HG03060 (cell line): Measurements from ENCODE around the gene TTC28.

Experiments
- ATAC-seq: cut with Tn5 transposase; IDR thresholded peaks from one replicate; pipeline ENCODE4 v1.9.1; 2021; ENCODE audit warnings: low read depth, moderate number of reproducible peaks; ENCODE audit not compliant: unreplicated experiment

Gene TTC28

GRCh38 chr22:27988704-27989103, 690.9 kb downstream of the TTC28 start:
- ATAC-seq: no peak

DNA sequence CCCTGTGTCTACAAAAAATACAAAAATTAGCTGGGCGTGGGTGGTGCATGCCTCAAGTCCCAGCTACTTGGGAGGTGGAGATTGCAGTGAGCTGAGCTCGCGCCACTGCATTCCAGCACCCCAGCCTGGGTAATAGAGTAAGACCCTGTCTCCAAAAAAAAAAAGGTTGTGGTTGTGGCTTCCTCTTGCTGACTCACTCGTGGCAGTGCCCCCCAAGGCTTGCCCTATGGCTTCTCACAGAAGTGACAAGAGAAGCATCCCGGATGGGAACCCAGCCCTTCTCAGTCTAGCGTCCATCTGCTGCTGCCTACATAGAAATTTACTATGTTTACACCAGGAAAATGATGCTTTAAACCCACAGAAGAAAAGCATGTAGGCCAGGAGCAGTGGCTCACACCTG, 692.1 kb downstream of the TTC28 start:
- no peak for ATAC-seq

DNA sequence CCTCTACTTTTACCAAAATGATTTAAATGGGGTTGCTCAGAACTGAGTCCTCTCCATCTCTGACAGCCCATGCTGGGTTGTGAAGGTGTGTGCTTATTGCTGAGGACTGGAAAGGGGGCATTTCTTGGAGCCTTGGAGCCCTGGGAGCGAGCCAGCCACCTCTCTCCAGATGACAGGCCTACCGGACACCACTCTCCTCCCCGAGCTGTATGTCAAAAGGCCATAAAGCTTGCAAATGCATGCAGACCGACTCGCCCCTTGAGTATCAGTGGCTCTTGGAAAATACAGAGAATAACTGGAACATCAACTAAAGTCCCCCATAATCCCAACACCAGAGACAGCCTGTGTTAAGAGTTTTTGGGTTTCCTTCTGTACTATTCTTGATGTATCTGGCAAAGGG, 692.7 kb downstream of the TTC28 start:
- no peak for ATAC-seq

GRCh38 chr22:27986459-27986858, 693.2 kb downstream of the TTC28 start:
- ATAC-seq: no peak

- no peak for ATAC-seq
These were observed 694.0 kb downstream of the TTC28 start for GRCh38 chr22:27985323-27986275.

- ATAC-seq: no peak
These were observed 694.9 kb downstream of the TTC28 start for GRCh38 chr22:27984723-27985122.

- no peak for ATAC-seq
These were observed 695.5 kb downstream of the TTC28 start for GRCh38 chr22:27984001-27984695.

GRCh38 chr22:27983361-27983791, 696.3 kb downstream of the TTC28 start:
- ATAC-seq: no peak

DNA sequence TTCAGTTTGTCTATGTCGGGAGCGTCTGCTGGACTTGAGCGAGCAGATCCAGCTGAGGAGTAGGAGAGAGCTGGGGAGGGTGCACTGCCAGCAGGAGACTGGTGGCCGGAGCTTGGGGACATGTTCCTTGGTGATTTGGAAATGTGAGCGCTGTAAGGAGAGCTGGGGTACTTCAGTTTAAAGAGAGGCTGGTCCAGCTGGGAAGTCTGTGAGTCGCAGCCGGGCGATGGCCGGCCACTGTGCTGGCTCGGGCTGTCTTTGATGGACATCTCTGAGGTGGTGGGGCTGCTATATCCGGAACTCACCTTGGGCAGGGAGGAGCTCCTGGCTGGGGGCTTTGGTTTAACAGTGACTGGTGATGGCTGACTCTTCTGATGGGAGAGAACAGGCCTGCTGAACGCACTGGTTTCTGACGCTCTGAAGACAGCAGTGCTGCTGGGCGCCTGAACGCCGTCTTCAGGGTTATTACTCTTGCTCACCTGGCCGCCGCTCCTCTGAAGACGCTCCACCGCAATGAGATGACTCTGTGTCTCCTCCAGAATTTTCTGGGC, 696.9 kb downstream of the TTC28 start:
- no peak for ATAC-seq

GRCh38 chr22:27982106-27982505, 697.5 kb downstream of the TTC28 start:
- no peak for ATAC-seq

DNA sequence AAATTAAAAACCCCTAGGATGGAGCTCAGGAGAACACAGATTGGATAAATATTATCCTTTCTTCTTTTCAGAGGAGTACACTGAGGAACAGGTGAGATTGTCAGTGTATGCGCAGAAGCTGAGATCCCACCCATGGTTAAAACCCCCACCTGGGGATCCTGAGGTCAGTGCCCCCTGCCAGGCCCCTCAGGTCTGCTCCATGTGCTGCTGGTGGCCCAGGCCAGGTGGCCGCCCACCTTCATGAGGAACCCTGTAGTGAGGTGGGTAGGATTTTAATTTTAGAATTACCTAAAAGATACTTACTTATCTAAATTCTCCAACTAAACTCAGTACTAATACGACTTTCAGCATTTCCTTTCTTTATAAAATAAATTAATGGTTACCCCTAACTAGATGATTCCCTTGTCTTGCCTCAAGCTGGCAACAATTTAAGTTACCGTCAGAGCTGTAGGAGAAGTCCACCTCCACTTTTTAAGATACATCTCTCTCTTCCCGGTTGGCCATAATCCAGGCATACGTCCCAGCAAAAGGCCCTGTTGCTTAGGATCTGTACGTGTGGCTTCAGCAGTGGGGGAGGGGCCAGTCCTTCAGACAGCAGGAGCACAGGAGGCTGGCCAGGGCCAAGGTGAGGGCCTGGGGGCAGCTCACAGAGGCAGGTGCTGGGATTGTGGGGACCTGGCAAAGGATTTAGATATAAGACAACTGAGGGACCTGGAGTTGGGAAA, 699.1 kb downstream of the TTC28 start:
- ATAC-seq: no peak

DNA sequence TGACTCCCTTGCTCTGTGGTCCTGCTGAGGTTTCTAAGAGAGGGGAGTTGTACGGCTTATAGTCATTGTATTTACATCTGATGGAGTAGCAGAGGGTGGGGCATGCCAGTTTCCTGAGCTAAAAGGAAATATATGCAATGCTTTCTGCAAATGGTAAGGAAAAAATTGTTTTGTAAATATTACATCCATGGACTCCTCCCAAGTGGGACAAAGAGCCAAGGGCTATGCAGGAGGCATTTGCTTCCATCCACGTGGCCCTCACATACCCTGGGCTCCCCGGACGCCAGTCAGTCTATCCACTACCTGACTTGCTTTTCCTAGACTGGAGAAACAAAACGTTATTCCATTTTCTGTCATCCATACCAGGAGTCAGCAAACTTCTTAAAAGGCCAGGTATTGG, 700.8 kb downstream of the TTC28 start:
- no peak for ATAC-seq

DNA sequence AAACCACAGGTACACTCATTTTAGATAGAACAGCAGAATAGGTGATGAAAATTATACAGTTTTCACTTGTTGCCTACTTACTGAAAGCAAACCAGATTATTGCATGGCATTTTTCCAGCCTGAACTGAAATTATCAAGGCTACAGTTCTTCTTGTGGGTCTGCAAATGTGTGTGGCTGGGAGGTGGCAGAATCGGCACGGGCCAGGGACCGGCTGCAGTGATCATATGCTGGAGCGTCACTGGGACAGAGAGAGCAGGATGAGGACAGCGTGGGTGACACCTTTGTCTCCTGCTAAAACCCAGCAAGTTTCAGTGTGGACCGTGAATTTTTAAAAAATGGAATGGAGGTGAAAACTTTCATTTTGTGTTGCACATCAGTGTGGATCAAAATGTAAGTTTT, 701.3 kb downstream of the TTC28 start:
- ATAC-seq: no peak

DNA sequence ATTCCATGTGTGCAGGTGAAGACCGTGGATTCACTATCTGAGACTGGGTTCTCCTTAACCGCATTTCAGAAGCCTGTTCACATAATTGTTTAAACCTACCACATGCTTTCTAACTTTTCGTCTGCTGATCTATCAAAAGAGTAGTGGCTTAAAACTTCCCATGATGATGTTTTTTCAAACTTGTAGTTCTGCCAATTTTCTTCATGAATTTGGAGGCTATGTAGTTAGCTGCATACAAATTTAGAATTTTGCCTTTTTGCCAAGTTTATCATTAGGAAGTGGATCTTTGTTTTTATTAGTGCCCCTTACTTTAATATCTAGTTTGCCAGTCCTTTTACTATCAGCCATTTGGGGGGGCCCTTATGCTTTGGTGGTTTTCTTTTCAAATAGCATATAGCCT, 703.1 kb downstream of the TTC28 start:
- ATAC-seq: no peak

GRCh38 chr22:27975381-27976013, 704.1 kb downstream of the TTC28 start:
- ATAC-seq: no peak

DNA sequence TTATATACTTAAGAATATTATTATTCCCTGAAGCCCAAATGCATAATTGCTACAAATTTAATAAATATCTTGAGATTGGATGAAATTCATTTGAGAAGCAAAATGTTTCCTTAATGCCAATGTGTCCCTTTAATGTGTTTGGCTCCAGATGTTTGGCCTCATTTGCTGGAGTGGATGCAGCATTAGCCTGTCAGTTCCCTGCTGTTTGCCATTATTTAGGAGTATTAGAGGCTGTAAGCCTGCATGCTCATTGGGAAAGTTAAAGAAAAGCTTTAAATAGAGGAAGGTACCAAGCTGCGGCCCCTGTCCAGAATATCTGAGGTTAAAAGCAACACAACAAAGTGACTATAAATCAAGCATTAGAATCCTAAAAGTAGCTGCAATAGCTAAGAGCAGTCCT, 705.8 kb downstream of the TTC28 start:
- ATAC-seq: no peak

DNA sequence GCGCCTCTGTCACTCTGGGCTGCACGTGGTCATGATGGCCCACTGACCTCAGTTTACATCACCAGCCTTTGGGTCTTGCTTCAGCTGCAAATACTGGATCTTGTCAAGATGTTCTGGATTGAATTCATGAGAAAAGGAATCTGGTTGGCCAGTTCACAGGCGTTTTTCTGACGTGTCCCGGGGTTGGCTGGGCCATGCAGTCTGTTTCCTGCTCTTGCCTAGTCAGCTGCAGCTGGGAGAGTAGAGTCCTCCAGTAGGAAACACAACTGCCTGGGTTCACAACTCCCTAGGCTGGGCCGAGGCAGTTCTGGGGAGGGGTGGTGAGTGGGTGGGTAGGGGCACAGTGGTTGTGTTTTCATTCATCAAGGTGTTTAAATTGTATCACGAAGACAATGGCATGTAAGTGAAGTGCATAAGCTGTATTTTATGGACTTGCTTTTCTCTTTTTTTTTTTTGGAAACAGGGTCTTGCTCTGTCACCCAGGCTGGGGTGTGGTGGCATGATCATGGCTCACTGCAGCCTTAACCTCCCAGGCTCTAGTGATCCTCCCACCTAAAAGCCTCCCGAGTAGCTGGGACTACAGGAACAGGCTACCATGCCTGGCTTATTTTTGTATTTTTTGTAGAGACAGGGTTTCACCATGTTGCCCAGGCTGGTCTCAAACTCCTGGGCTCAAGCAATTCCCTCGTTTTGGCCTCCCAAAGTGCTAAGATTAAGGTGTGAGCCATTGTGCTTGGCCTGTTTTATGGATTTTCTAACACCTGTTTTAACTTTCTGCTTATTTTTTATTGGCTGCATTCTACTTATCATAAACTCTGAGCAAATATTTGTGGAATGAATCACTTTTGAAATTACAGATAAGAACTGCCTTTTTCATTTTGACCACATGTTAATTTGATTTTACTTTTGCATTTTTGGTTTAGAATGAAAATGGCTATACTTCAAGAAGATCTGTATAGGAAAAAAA, 706.6 kb downstream of the TTC28 start:
- no peak for ATAC-seq

DNA sequence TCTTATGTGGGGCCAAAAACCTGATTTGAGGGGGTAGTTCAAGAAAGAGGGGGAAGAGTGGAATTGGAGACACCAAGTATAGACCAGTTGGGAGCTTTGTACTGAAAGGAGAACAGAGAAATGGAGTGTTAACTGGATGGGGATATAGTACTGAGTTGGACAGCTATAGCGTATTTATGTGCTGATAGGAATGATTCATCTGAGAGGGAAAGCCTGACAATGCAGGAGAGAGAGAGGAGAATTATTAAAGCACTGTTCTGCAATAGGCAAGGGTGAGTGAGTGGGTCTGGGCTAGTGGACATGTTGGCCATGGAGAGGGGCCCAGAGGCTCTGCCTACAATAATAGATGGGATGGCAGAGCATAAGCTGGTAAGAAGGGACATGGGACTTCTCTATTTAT, 707.7 kb downstream of the TTC28 start:
- ATAC-seq: no peak

DNA sequence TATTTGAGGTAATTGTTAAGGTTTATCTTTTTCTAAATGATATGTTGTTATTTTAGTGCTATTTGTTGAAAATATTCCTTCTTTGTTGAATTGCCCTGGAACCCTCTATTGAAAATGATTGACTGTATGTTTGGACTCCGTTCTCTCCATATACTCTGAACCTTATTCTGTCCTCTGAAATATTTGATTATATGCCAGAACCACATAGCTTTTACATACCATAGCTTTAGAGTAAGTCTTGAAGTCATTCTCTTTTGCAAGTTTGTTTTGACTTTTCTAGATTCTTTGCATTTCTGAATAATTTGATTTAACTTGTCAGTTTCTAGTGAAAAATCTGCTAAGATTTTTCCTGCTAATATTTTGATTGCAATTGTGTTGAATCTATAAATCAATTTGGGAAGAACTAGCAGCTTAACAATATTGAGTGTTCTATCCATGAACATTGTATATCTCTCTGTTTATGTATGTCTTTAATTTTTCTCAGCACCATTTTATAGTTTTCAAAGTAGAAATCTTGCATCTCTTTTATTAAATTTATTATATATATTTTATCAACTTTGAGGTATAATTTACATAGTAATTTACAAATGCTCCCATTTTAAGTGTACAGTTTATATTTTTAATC, 708.9 kb downstream of the TTC28 start:
- no peak for ATAC-seq
